NK-92 (cell line): Measurements from ENCODE around the gene PTPRN2.

Experiments
- DNase-seq: peaks from one replicate; lab custom pipeline; 2025; ENCODE audit not compliant: unreplicated experiment; lab: John Stamatoyannopoulos, UW

Gene PTPRN2

DNA sequence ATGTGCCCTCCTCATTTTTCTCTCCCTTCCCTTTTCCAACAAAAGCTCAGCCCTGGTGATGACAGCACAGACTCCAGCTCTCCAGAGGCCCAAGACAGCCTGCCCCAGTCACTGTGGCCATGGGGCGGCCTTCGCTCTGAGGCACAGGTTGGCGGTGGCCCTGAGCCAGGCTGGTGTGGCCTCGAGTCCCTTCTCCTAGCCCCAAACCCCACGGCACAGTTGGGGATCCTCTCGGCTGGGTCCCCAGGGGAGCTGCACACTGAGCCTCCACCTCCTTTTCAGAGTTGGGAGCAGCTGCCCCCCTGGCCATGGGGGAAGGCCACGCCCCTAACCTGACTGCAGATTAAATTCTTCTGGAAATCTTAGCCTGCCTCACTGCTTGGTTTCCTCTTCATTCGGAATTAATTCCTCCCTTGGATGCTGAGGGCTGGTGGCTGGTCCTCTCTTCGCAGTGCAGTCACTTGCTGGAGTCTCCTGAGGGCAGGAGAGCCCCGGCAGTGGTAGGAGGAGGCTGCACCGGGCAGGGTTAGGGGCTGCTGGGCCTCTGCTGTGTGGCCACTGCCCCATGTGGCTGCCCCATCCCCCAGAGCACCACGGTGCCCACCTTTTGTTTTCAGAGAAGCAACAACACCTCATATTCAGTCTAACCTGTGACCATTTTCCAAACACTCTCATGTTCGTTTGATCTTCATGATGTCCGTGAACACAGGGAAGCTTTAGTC, 824.2 kb downstream of the PTPRN2 start:
- DNase-seq = no peak

DNA sequence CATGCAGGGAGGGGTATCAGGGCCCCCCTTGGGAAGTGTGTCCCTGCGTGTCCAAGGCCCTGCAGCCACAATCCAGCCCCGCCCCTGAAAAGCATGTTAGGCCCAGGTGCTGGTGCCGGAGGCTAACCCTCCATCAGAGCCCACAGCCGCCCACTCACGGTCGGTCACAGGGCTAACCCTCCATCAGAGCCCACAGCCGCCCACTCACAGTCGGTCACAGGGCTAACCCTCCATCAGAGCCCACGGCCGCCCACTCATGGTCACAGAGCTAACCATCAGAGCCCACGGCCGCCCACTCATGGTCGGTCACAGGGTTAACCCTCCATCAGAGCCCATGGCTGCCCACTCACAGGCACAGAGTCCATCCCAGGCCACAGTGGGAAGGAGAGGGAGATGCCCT, 824.8 kb downstream of the PTPRN2 start:
- DNase-seq = no peak

GRCh38 chr7:157760004-157760730, 827.5 kb downstream of the PTPRN2 start:
- no peak for DNase-seq

DNA sequence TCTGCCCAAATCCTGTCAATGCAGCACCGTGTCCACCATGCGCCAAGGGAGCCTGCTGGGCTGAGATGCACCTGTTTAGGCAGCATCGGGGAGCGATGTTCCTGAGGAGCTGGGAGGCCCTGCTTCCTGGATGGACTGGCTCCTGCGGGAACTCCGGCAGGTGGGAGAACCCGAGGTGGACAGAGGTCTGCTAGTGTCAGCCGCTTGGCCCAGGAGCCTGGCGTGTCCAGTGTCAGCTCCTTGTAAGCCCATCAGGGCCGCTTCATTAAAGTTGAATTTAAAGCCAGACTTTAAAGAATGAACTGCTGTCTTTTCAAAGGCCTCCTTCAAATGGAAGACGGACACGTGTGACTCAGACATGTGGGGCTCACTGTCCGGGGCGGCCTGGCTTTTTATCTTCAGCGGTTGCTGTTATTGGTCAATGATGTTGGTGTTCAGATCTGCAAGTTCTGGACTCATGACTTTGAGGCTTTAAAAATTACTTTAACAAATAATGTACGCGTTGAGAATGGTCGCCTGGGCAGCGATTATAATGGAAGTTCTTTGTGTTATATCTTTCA, 828.3 kb downstream of the PTPRN2 start:
- no peak for DNase-seq

DNA sequence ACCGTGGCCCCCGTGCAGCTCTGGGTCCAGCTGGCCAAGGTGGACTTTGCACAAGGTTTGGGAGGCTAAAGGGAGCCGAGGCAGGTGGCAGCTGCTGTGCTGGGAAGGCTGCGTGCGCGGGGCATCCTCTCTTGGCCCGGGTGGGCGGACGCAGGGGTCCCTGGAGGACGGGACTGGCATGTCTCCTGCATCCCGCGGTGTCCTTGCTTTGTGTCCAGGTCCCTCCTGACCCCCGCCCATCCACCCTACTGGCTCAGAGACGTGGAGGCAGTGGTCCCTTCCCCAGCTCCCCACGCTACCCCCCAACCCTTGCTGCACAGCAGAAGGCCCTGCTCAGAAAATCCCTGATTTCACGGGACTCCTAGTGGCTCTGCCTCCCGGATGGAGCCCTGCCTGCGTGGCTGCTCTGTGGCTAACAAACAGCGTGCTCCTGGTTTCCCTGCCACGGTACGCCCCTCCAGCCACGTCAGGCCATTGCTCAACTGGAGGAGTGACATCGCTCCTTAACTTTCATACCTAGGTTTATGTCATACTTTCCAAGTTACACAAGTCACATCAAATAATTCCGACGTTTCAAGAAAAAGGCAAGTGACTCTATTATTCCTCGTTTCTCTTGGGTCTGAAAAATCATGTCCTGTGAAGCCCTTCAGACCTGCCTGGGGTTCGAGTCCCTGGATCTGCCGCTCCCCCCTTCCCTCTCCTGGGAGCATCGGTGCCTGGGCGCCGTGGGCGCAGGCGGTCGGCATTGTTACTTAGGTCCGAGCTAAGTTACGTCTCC, 829.0 kb downstream of the PTPRN2 start:
- no peak for DNase-seq

GRCh38 chr7:157757776-157758467, 829.7 kb downstream of the PTPRN2 start:
- DNase-seq = no peak

DNA sequence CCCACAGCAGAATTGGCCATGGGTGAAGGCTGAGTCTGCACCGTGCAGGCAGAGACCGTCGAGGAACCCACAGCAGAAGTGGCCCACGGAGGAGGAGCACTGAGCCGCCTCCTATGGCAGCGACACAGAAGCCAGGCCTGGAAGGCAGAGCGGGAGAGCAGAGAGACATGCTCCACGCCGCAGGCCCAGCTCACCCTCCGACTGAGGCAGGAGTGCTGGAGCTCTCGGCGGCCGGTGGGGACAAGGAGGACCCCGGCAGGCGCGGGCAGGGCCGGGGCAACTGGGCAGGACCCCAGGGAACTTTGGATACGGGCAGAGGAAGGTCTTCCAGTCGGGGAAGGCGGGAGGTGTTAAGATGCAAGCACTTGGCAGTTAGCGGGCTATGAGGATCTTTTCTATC, 830.4 kb downstream of the PTPRN2 start:
- DNase-seq = no peak

- DNase-seq = no peak
These were observed 831.9 kb downstream of the PTPRN2 start for GRCh38 chr7:157755741-157756140.

DNA sequence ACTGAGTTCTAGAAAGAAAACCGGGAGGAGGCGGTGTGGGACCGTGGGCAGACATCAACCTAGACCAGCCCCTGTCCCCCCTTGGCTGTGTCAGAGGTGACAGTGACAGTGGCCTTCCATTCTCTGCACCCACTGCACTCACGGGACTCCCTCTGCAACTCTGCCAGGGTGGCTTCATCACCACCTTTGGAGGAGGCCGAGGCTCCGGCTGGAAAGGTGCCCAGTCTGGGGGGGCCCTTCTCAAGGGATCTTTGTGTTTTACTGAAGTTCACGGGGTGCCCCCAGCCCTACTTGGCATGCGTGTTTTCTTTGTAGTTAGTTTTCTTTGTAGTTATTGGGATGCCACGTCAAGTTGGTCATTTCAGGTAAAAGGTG, 833.2 kb downstream of the PTPRN2 start:
- DNase-seq = no peak

DNA sequence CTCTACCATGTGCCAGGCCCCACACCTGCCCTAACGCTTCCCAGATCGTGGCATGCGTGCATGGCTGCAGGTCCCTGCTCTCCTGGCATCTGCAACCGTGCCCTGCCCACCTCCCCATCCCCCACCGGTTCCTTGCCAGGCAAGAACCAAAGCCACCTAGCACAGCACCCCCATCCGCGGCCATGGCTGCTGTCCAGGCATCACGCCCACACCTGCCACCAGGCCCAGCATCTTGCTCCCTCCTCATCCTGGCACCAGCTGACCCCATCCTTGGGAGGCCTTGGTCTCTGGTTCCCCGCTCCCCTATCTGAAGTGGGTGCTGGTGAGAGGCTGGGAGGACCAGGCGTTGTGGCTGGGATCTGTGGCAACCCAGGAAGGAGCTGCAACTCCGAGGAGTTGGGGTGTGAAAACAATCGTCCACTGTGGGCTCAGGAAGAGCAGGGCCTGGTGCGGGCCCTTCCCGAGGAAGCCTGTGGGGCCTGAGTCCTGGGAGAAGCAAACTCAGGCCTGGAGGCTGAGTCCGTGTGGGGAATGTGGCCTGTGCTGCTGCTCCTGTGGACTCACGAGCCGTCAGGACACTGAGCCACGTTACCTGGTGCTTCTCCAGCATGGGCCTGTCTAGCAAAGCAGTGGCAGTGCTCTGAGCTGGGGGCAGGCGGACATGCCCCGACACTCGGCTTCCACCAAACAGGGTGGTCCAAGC, 833.8 kb downstream of the PTPRN2 start:
- no peak for DNase-seq

GRCh38 chr7:157752832-157753291, 834.8 kb downstream of the PTPRN2 start:
- DNase-seq = no peak

GRCh38 chr7:157751951-157752673, 835.5 kb downstream of the PTPRN2 start:
- DNase-seq = no peak

DNA sequence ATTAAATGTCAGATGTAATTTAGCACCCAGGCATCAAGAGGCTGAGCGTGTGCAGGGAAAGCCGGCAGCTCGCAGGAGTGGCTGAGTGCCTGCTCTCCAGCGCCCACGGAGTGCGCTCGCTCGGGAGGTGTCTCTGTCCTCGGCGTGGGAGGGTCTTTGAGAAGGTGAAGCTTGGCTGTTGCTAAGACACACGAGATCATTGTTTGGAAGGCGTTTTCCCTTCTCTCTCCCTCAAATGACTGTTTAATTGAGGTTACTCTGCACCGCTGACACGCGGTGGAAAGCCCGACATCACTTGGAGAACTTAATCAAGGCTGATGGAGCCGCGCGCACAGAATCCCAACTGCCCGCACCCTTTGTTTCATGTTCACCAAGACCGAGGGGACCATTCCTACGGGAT, 836.2 kb downstream of the PTPRN2 start:
- no peak for DNase-seq

DNA sequence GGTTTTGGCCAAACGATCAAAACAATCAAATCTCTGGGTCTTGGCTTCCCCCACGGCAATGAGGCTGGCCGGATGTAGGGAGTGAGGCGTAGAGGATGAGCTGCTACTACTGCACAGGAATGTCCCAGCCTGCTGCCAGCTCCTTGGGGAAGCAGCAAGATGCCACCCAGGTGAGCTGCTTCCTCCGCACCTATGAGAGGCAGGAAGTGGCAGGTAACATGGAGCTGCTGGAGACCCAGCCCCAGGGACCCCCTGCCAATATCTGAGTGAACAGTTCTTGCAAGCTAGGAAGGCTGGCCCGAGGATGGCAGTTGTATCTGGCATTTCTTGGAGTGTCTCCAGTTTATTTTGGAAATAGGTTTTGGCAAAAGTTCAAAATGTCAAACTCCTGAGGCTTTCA, 837.3 kb downstream of the PTPRN2 start:
- no peak for DNase-seq

GRCh38 chr7:157745721-157746709, 841.6 kb downstream of the PTPRN2 start:
- DNase-seq = no peak

DNA sequence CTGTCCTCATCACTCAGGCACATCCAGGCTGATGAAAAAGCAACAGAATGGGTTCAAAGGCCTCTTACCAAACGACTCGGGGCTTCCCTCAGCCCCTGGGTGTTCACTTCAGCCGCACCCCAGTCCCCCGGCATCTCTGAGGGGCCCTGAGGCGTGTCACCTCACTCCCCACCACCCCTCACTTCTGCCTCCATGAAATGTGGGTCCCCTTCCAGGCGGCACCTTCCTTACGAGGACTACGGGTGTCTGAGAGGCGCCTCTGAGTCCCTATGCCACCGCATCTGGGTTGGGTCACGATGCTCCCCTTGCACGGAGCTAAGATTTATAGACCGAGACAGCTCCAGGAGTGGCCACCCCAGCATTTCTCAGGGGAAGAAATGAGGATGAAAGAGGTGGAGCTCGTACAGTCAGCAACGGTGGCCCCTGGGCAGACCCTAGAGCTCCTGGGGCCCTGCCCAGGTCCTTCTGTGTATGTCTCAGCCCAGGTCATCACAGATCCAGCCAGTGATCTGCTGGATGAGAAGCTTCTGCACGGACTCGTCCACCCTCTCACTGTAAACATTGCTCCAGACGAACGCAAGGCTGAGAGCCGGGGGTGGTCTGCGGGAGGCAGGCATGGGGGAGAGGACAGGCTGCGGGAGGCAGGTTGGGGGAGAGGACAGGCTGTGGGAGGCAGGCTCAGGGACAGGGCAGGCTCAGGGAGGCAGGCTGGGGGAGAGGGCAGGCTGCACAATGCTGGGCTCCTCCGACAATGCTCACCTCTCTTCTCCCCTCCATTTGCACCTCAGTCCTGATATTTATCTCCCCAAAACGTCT, 842.6 kb downstream of the PTPRN2 start:
- no peak for DNase-seq

- no peak for DNase-seq
These were observed 843.7 kb downstream of the PTPRN2 start for GRCh38 chr7:157743781-157744525.
